Kidney (tissue), 14 donors: ENCODE results near the gene CCDC80. TPM values are rescaled to one million over a fixed set of nuclear protein-coding genes. Genes with fewer than 3 reads are reported as not detected.

Experiments
- DNase-seq, 5 donors: peaks; one replicate each; pipeline ENCODE4 v3.0.0-alpha.2; 2013 to 2020
- FAIRE-seq: peaks from 2 replicates; lab custom pipeline; 2012; peaks lifted over from hg19 to GRCh38; lab: Jason Lieb, UNC
- H3K27ac ChIP-seq, 2 donors: one replicate each; pipeline ENCODE4 v1.7.0; 2013; ENCODE audit warnings: low read depth in 2 of 2, low read length in 2 of 2, inconsistent platforms in 1 of 2
- H3K27me3 ChIP-seq: one replicate; pipeline ENCODE4 v1.7.1; 2013; ENCODE audit warnings: low read length, inconsistent platforms; ENCODE audit not compliant: control insufficient read depth, insufficient read depth
- H3K36me3 ChIP-seq, 3 donors: one replicate each; pipeline versions ENCODE4 v1.7.0 to v1.7.1; 2013; ENCODE audit warnings: low read length in 3 of 3, control low read depth in 1 of 3, inconsistent platforms in 1 of 3; ENCODE audit not compliant: insufficient read depth in 3 of 3, control insufficient read depth in 2 of 3
- H3K4me1 ChIP-seq, 3 donors: one replicate each; pipeline versions ENCODE4 v1.7.0 to v1.7.1; 2013; ENCODE audit warnings: low read length in 3 of 3, inconsistent platforms in 1 of 3, low read depth in 1 of 3; ENCODE audit not compliant: control insufficient read depth in 2 of 3, insufficient read depth in 2 of 3
- H3K4me3 ChIP-seq, 3 donors: one replicate each; pipeline versions ENCODE4 v1.7.0 to v1.8.1; 2013; ENCODE audit warnings: low read length in 3 of 3, control low read depth in 1 of 3, inconsistent platforms in 1 of 3
- H3K9ac ChIP-seq, 3 donors: one replicate each; pipeline versions ENCODE4 v1.7.0 to v1.7.1; 2013; ENCODE audit warnings: low read length in 3 of 3, control low read depth in 1 of 3, inconsistent platforms in 1 of 3
- H3K9me3 ChIP-seq, 3 donors: one replicate each; pipeline versions ENCODE4 v1.7.0 to v1.7.1; 2013; ENCODE audit warnings: low read length in 3 of 3, control low read depth in 1 of 3, inconsistent platforms in 1 of 3; ENCODE audit not compliant: control insufficient read depth in 2 of 3, insufficient read depth in 1 of 3
- CTCF ChIP-seq: IDR thresholded peaks from 3 replicates; pipeline ENCODE4 v1.5.1; 2012; ENCODE audit warnings: mild to moderate bottlenecking, moderate library complexity, borderline replicate concordance; ENCODE audit not compliant: insufficient read depth; ENCODE audit errors: extremely low read depth
- intact Hi-C: fragments of 100-400 bp; cut with DNase I; formaldehyde crosslinking; loops from one replicate; pipeline ENCODE4 v1.11.1; 2022
- polyA plus RNA-seq: library from polyadenylated mRNA; stranded (reverse); fragments of 350-450 nt; fragmentation: Illumina TruSeq; extraction: RNeasy Lipid Tissue Mini Kit (QIAGEN cat#74804); gene quantifications from one replicate; pipeline ENCODE4 v1.2.3, GENCODE V29; 2014; ENCODE audit warnings: low read depth, low replicate concordance; ENCODE audit not compliant: insufficient read depth
- total RNA-seq: library from RNA; stranded (reverse); fragmentation: NEBNext Ultra II Directional; extraction: Animal tissue kit (Norgen Biotek cat#: 25700); gene quantifications from one replicate; pipeline ENCODE4 v1.2.1, GENCODE V29; 2021
- donor health status: control.
- donor health status: control.
- donor health status: control.
- donor health status: control.
- donor health status: control.
- donor health status: DM: yes; HTN: yes; CAD: no.
- donor health status: Normal renal cell carcinoma (clear cell type).

CCDC80 gene
- total and polyA plus RNA-seq, 2 donors from 2014 or later, result 12.0 to 57.5 TPM

GRCh38 chr3:112594856-112595255 is 46.1 kb downstream of the CCDC80 start:
- TF ChIP-seq CTCF, result no peak
- Histone ChIP-seq H3K9ac (no peak overlapping the region), H3K9me3 (no peaks in the 10 kb centered on the region), H3K27me3 (no peaks in the 10 kb centered on the region), H3K4me1 (no peaks in the 10 kb centered on the region), H3K36me3 (peaks cover 0 to 7% (median 4%) of the 10 kb centered on the region in 3 donors), H3K4me3 (no peak overlapping the region), H3K27ac (no peak overlapping the region)
- DNase-seq (no peak), FAIRE-seq (no peak)
- intact Hi-C loops, result no loop called here

GRCh38 chr3:112593258-112593657 is 47.7 kb downstream of the CCDC80 start:
- DNase-seq (no peak), FAIRE-seq (no peak)
- Histone ChIP-seq H3K27ac (no peak overlapping the region), H3K4me1 (no peaks in the 10 kb centered on the region), H3K9ac (no peak overlapping the region), H3K27me3 (no peaks in the 10 kb centered on the region), H3K9me3 (no peaks in the 10 kb centered on the region), H3K4me3 (no peak overlapping the region), H3K36me3 (peaks cover 0 to 7% (median 4%) of the 10 kb centered on the region in 3 donors)
- no peak for TF ChIP-seq CTCF
- intact Hi-C loops, result no loop called here

DNA sequence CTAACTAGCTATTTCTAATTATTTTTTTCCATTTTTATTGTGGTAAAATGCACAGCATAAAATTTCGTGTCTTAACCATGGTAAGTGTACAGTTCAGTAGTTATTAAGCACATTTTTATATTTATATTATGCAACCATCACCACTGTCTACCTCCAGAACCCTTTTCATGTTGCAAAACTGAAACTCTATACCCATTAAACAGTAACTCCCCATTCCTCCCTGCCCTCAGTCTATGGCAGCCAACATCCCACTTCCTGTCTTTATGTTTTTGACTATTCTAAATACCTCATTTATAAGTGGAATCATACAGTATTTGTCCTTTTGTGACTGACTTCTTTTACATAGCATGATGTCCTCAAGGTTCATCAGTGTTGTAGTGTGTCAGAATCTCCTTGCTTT is 53.6 kb downstream of the CCDC80 start:
- Histone ChIP-seq H3K4me3 (no peak overlapping the region), H3K9ac (no peak overlapping the region), H3K27me3 (no peaks in the 10 kb centered on the region), H3K4me1 (no peaks in the 10 kb centered on the region), H3K27ac (no peak overlapping the region), H3K36me3 (peaks cover 2 to 20% (median 3%) of the 10 kb centered on the region in 3 donors), H3K9me3 (no peaks in the 10 kb centered on the region)
- no peak for TF ChIP-seq CTCF
- intact Hi-C loops, result no loop called here
- FAIRE-seq (no peak), DNase-seq (no peak)

DNA sequence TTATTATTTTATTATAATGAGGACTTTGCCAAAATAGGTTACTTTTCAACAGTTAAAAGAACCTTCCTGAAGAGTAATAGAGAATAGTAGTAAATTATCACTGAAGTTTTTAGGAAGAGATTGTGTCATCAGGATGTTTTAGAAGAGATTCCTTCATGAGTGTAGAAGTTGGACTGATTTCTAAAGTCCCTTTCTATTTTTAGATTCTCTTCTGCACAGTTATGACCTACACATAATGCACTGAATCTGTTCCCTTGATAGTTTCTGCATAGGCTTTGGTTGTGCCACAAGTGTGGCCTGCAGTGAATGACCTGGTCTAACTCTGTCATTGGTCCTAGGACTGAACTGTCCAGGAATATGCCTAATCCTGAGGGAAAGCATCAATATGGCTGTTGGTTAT is 55.2 kb downstream of the CCDC80 start:
- FAIRE-seq, result no peak
- Histone ChIP-seq H3K4me1 (no peaks in the 10 kb centered on the region), H3K36me3 (peaks cover 2 to 20% (median 3%) of the 10 kb centered on the region in 3 donors), H3K27me3 (no peaks in the 10 kb centered on the region), H3K27ac (no peak overlapping the region), H3K9ac (no peak overlapping the region), H3K4me3 (no peak overlapping the region), H3K9me3 (no peaks in the 10 kb centered on the region)
- DNase-seq, result no peak
- no peak for TF ChIP-seq CTCF
- intact Hi-C loops, result no loop called here
